ENCODE measurements around the gene CARD14.

DNA sequence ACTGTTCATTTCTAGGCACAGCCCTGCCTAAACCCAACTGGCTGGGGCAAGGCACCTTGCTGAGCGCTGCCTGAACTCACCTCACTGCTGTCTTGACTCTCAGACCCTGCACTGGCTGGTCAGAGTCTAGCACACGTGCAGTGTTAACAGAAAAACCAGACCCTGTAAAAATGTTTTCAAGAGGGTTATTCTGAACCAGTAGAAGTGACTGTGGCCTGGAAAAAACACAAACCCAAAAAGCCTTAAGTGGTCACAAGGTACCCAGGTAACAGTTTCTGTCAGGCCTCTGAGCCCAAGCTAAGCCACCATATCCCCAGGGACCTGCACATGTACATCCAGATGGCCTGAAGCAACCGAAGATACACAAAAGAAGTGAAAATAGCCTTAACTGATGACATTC lies 16.8 kb upstream of the CARD14 start:
- TF ChIP-seq, protein P1, sequence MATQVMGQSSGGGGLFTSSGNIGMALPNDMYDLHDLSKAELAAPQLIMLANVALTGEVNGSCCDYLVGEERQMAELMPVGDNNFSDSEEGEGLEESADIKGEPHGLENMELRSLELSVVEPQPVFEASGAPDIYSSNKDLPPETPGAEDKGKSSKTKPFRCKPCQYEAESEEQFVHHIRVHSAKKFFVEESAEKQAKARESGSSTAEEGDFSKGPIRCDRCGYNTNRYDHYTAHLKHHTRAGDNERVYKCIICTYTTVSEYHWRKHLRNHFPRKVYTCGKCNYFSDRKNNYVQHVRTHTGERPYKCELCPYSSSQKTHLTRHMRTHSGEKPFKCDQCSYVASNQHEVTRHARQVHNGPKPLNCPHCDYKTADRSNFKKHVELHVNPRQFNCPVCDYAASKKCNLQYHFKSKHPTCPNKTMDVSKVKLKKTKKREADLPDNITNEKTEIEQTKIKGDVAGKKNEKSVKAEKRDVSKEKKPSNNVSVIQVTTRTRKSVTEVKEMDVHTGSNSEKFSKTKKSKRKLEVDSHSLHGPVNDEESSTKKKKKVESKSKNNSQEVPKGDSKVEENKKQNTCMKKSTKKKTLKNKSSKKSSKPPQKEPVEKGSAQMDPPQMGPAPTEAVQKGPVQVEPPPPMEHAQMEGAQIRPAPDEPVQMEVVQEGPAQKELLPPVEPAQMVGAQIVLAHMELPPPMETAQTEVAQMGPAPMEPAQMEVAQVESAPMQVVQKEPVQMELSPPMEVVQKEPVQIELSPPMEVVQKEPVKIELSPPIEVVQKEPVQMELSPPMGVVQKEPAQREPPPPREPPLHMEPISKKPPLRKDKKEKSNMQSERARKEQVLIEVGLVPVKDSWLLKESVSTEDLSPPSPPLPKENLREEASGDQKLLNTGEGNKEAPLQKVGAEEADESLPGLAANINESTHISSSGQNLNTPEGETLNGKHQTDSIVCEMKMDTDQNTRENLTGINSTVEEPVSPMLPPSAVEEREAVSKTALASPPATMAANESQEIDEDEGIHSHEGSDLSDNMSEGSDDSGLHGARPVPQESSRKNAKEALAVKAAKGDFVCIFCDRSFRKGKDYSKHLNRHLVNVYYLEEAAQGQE (IDR thresholded peaks at IDR 0.05; ENCODE audit: unreplicated experiment) = no peak
- TF ChIP-seq, protein P2, sequence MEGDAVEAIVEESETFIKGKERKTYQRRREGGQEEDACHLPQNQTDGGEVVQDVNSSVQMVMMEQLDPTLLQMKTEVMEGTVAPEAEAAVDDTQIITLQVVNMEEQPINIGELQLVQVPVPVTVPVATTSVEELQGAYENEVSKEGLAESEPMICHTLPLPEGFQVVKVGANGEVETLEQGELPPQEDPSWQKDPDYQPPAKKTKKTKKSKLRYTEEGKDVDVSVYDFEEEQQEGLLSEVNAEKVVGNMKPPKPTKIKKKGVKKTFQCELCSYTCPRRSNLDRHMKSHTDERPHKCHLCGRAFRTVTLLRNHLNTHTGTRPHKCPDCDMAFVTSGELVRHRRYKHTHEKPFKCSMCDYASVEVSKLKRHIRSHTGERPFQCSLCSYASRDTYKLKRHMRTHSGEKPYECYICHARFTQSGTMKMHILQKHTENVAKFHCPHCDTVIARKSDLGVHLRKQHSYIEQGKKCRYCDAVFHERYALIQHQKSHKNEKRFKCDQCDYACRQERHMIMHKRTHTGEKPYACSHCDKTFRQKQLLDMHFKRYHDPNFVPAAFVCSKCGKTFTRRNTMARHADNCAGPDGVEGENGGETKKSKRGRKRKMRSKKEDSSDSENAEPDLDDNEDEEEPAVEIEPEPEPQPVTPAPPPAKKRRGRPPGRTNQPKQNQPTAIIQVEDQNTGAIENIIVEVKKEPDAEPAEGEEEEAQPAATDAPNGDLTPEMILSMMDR (conservative IDR thresholded peaks at IDR 0.05; ENCODE audit: low read depth in 2 of 2) = no peak
- TF ChIP-seq EZH2 (IDR thresholded peaks at IDR 0.05; ENCODE audit: low read depth, unreplicated experiment) (no peak), POLR2AphosphoS5 (IDR thresholded peaks at IDR 0.05; ENCODE audit: low read depth) (no peak), ETS1 (IDR thresholded peaks at IDR 0.05) (no peak), JUNB (IDR thresholded peaks at IDR 0.05; ENCODE audit: unreplicated experiment) (no peak), CREB1 (CRISPR knock-in tag; IDR thresholded peaks at IDR 0.05; ENCODE audit: low read depth) (no peak), NANOG (IDR thresholded peaks at IDR 0.05; ENCODE audit: borderline replicate concordance) (no peak), EZH2phosphoT487 (IDR thresholded peaks at IDR 0.05; ENCODE audit: unreplicated experiment) (no peak)
